Loucy (cell line): ENCODE data around the gene MCOLN1.

ENCODE experiments used
- H2AFZ ChIP-seq: fragments of 200-600 bp; sonication (generic); 2 replicates; pipeline ENCODE4 v1.6.0; 2016; ENCODE audit warnings: antibody characterized with exemption, mild to moderate bottlenecking, low read length, moderate library complexity
- H3F3A ChIP-seq: fragments of 200-600 bp; 2 replicates; pipeline ENCODE4 v1.6.0; 2016; ENCODE audit warnings: antibody characterized with exemption, low read depth, mild to moderate bottlenecking
- H3K27me3 ChIP-seq: fragments of 200-600 bp; sonication (generic); 2 replicates; pipeline ENCODE4 v1.6.1; 2014; ENCODE audit warnings: low read length, mild to moderate bottlenecking; ENCODE audit not compliant: insufficient read depth, poor library complexity, severe bottlenecking
- H3K36me3 ChIP-seq: fragments of 200-600 bp; sonication (generic); 2 replicates; pipeline ENCODE4 v1.6.1; 2016; ENCODE audit warnings: low read length; ENCODE audit not compliant: insufficient read depth
- H3K4me1 ChIP-seq: fragments of 200-600 bp; sonication (generic); 2 replicates; pipeline ENCODE4 v1.5.1; 2014; ENCODE audit warnings: low read length, mild to moderate bottlenecking; ENCODE audit not compliant: insufficient read depth, poor library complexity, severe bottlenecking
- H3K4me2 ChIP-seq: fragments of 200-600 bp; sonication (generic); 2 replicates; pipeline ENCODE4 v1.6.0; 2014; ENCODE audit warnings: antibody characterized with exemption, low read length, low read depth, mild to moderate bottlenecking; ENCODE audit not compliant: poor library complexity, severe bottlenecking
- H3K4me3 ChIP-seq: fragments of 200-600 bp; sonication (generic); 2 replicates; pipeline ENCODE4 v1.5.1; 2014; ENCODE audit warnings: low read length, mild to moderate bottlenecking, mixed read lengths; ENCODE audit not compliant: poor library complexity, severe bottlenecking
- H3K79me2 ChIP-seq: fragments of 200-600 bp; sonication (generic); 2 replicates; pipeline ENCODE4 v1.6.1; 2014; ENCODE audit warnings: low read length; ENCODE audit not compliant: insufficient read depth
- H3K9ac ChIP-seq: fragments of 200-600 bp; sonication (generic); 2 replicates; pipeline ENCODE4 v1.6.0; 2014; ENCODE audit warnings: mild to moderate bottlenecking, low read depth, low read length, moderate library complexity; ENCODE audit not compliant: poor library complexity, severe bottlenecking
- H3K9me2 ChIP-seq: fragments of 200-600 bp; sonication (generic); replicated peaks from 2 replicates; pipeline ENCODE4 v1.6.1; 2016; ENCODE audit warnings: low read depth, low read length, mixed read lengths
- H3K9me3 ChIP-seq: fragments of 200-600 bp; sonication (generic); 2 replicates; pipeline ENCODE4 v1.6.1; 2014; ENCODE audit warnings: mild to moderate bottlenecking, antibody characterized with exemption, low read length, low read depth; ENCODE audit not compliant: insufficient read depth
- H4K20me1 ChIP-seq: fragments of 200-600 bp; sonication (generic); 2 replicates; pipeline ENCODE4 v1.6.0; 2014; ENCODE audit warnings: antibody characterized with exemption, low read length, mild to moderate bottlenecking; ENCODE audit not compliant: insufficient read depth, poor library complexity, severe bottlenecking
- EZH2phosphoT487 ChIP-seq: fragments of 200-600 bp; IDR thresholded peaks from 2 replicates; pipeline ENCODE4 v1.6.1; 2018; ENCODE audit warnings: antibody characterized with exemption, mild to moderate bottlenecking, moderate library complexity, borderline replicate concordance
- TF ChIP-seq, protein P1 (sequence below): fragments of 200-600 bp; sonication (generic); conservative IDR thresholded peaks from 2 replicates; pipeline ENCODE4 v1.5.1; 2014; ENCODE audit warnings: mild to moderate bottlenecking, antibody characterized with exemption, low read length

Gene MCOLN1

DNA sequence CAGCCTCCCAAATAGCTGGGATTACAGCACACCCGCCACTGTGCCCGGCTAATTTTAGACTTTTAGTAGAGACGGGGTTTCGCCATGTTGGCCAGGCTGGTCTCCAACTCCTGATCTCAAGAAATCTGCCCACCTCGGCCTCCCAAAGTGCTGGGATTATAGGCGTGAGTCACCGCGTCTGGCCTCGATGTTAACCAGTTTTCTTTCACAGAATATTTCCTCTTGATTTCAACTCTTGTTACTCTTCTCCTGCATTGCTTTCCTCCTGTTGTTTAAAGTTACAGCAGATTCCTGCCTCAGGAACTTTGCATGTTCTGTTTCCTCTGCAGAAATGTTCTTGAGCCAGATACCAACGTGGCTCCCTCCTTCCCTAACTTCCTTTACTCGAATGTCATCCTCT is 29.9 kb upstream of the MCOLN1 start:
- no peaks in the 10 kb centered on the region for H3K4me1 ChIP-seq
- TF ChIP-seq EZH2phosphoT487: no peak
- TF ChIP-seq, protein P1, sequence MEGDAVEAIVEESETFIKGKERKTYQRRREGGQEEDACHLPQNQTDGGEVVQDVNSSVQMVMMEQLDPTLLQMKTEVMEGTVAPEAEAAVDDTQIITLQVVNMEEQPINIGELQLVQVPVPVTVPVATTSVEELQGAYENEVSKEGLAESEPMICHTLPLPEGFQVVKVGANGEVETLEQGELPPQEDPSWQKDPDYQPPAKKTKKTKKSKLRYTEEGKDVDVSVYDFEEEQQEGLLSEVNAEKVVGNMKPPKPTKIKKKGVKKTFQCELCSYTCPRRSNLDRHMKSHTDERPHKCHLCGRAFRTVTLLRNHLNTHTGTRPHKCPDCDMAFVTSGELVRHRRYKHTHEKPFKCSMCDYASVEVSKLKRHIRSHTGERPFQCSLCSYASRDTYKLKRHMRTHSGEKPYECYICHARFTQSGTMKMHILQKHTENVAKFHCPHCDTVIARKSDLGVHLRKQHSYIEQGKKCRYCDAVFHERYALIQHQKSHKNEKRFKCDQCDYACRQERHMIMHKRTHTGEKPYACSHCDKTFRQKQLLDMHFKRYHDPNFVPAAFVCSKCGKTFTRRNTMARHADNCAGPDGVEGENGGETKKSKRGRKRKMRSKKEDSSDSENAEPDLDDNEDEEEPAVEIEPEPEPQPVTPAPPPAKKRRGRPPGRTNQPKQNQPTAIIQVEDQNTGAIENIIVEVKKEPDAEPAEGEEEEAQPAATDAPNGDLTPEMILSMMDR: no peak

DNA sequence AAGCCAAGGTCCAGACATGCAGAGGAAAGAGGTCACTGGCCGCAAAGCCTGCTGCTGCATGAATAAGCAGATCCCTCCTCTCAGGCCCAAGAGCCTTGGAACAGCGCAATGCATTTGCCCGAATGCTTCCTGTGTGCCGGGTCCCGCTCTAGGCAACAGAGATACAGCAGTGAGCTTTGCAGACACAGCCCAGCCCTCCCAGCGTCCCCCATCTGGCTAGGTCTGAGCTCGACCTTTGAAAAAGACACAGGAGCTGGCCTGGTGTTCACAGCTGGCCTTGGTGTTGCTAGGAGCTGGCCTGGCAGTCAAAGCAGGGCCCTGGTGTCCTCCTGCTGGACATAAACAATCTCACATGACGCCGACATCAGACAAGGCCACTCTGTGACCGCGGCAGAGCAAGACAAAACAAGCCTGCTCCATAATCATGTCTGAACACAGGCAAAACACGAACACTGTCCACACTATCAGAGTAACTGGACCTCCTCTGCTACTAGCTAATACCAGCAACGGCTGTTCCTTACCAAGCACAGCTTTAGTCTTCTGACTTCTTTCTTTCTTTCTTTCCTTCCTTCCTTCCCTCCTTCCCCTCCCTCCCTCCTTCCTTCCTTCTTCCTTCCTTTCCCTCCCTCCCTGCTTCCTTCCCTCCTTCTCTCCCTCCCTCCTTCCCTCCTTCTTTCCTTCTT is 27.9 kb upstream of the MCOLN1 start:
- Histone ChIP-seq H3K36me3 (no peaks in the 10 kb centered on the region), H3K4me3 (no peak overlapping the region), H3K4me2 (no peak overlapping the region), H3K79me2 (no peaks in the 10 kb centered on the region), H3K9ac (no peak overlapping the region), H3K27me3 (no peaks in the 10 kb centered on the region), H3K9me3 (no peaks in the 10 kb centered on the region), H2AFZ (no peak overlapping the region), H3K4me1 (no peaks in the 10 kb centered on the region), H3K9me2 (no peaks in the 10 kb centered on the region), H4K20me1 (no peaks in the 10 kb centered on the region), H3F3A (no peaks in the 10 kb centered on the region)
- TF ChIP-seq, protein P1: no peak

More for the DNA sequence above, 29.9 kb upstream of the MCOLN1 start:
- Histone ChIP-seq H3K36me3 (no peaks in the 10 kb centered on the region), H3K79me2 (no peaks in the 10 kb centered on the region), H3K4me2 (no peak overlapping the region), H3K9me3 (no peaks in the 10 kb centered on the region), H2AFZ (no peak overlapping the region), H3K27me3 (no peaks in the 10 kb centered on the region), H3K4me3 (no peak overlapping the region), H3K9ac (no peak overlapping the region), H4K20me1 (no peaks in the 10 kb centered on the region), H3F3A (no peaks in the 10 kb centered on the region), H3K9me2 (no peaks in the 10 kb centered on the region)

DNA sequence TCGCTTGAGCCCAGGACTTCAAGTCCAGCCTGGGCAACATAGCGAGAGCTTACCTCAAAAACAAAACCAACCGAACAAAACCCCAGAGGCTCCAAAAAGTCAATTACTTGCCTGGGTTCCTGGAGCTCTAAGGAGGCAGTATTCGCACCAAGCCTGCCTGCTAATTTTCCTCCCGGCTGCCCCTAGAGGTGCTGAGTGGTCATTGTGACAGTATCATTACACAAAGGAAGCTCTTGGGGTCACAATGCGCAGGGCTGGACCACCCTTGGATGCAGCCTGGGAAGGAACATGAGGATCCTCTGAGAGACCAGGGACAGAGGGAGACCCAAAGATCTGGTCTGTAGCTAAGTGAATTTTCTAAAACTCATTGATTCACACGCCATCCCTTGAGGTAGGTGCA is 25.1 kb upstream of the MCOLN1 start:
- Histone ChIP-seq H2AFZ (no peak overlapping the region), H4K20me1 (no peaks in the 10 kb centered on the region), H3K36me3 (no peaks in the 10 kb centered on the region), H3K4me3 (no peak overlapping the region), H3K27me3 (no peaks in the 10 kb centered on the region), H3K4me1 (no peaks in the 10 kb centered on the region), H3K9ac (no peak overlapping the region), H3K79me2 (no peaks in the 10 kb centered on the region), H3F3A (no peaks in the 10 kb centered on the region), H3K9me2 (no peaks in the 10 kb centered on the region), H3K9me3 (no peaks in the 10 kb centered on the region), H3K4me2 (no peak overlapping the region)
- TF ChIP-seq, protein P1: peak; percentile 60
- TF ChIP-seq EZH2phosphoT487: no peak
